ENCODE data around the gene ROBO1. TPM values are rescaled to one million over a fixed set of nuclear protein-coding genes. Genes with fewer than 3 reads are reported as not detected.

Gene ROBO1
- total and polyA plus RNA-seq, 2 experiments from 2014 or later = 29.3 to 171 TPM

- H3K4me1 ChIP-seq (ENCODE audit: low read depth) = no peaks in the 10 kb centered on the region
- no peaks in the 10 kb centered on the region for H3K27me3 ChIP-seq
- no peak overlapping the region for H3K4me3 ChIP-seq
- no peak for TF ChIP-seq CTCF (IDR thresholded peaks at IDR 0.05; ENCODE audit: low read depth, low read length)
- H3K36me3 ChIP-seq = no peaks in the 10 kb centered on the region
- no peak for DNase-seq (ENCODE audit: low read depth in 1 of 2, low spot score in 1 of 2)
- H3K27ac ChIP-seq = no peak overlapping the region
- no peaks in the 10 kb centered on the region for H3K9me3 ChIP-seq (ENCODE audit: low read depth)
Measured at GRCh38 chr3:78831446-78831972, 936.3 kb downstream of the ROBO1 start.

DNA sequence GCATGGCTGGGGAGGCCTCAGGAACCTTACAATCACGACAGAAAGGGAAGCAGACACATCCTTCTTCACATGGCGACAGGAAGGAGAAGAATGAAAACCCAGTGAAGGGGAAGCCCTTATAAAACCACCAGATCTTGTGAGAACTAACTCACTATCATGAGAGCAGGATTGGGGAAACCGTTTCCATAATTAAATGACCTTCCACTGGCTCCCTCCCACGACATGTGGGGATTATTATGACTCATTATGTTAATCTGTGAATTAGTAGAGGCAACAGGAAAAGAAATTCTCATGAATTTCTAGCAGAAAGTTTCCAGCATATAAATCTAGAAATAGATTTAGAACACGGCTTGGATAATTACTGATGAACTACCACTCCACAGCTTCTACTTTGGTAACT is 937.3 kb downstream of the ROBO1 start:
- Histone ChIP-seq H3K27ac (no peak overlapping the region), H3K9me3 (ENCODE audit: low read depth) (no peaks in the 10 kb centered on the region), H3K27me3 (no peaks in the 10 kb centered on the region), H3K4me3 (no peak overlapping the region), H3K36me3 (no peaks in the 10 kb centered on the region), H3K4me1 (ENCODE audit: low read depth) (no peaks in the 10 kb centered on the region)
- DNase-seq (ENCODE audit: low read depth in 1 of 2, low spot score in 1 of 2) = no peak
- TF ChIP-seq CTCF (IDR thresholded peaks at IDR 0.05; ENCODE audit: low read depth, low read length) = no peak

GRCh38 chr3:78827618-78828017 is 940.2 kb downstream of the ROBO1 start:
- Histone ChIP-seq H3K27me3 (no peaks in the 10 kb centered on the region), H3K4me3 (no peak overlapping the region), H3K36me3 (no peaks in the 10 kb centered on the region), H3K27ac (no peak overlapping the region), H3K4me1 (ENCODE audit: low read depth) (no peaks in the 10 kb centered on the region), H3K9me3 (ENCODE audit: low read depth) (no peaks in the 10 kb centered on the region)
- no peak for DNase-seq (ENCODE audit: low read depth in 1 of 2, low spot score in 1 of 2)
- TF ChIP-seq CTCF (IDR thresholded peaks at IDR 0.05; ENCODE audit: low read depth, low read length) = no peak

DNA sequence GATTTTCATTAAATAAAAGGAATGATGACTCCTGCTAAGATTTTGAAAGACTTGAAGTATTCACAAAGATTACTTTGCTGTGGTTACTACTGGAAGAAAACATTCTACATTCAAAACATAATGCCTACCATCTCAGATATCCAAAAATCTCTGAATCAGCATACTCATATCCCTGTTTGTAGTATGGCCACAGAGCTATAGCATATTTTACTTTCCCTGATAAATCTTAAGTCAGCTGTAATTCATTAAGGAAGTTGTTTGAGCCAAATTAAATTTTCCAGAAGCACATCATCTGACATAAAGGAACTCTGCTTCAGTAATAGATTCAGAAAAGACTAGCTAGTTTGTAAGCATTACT is 942.0 kb downstream of the ROBO1 start:
- no peaks in the 10 kb centered on the region for H3K4me1 ChIP-seq (ENCODE audit: low read depth)
- no peaks in the 10 kb centered on the region for H3K36me3 ChIP-seq
- no peaks in the 10 kb centered on the region for H3K9me3 ChIP-seq (ENCODE audit: low read depth)
- peak in 1 of 2 donors; percentile 15 for DNase-seq (ENCODE audit: low read depth in 1 of 2, low spot score in 1 of 2)
- H3K27me3 ChIP-seq = no peaks in the 10 kb centered on the region
- H3K27ac ChIP-seq = no peak overlapping the region
- H3K4me3 ChIP-seq = no peak overlapping the region
- TF ChIP-seq CTCF (IDR thresholded peaks at IDR 0.05; ENCODE audit: low read depth, low read length) = no peak

- Histone ChIP-seq H3K9me3 (ENCODE audit: low read depth) (no peaks in the 10 kb centered on the region), H3K4me1 (ENCODE audit: low read depth) (no peaks in the 10 kb centered on the region), H3K4me3 (no peak overlapping the region), H3K36me3 (no peaks in the 10 kb centered on the region), H3K27me3 (no peaks in the 10 kb centered on the region), H3K27ac (no peak overlapping the region)
- peak in 1 of 2 donors; percentile 12 for DNase-seq (ENCODE audit: low read depth in 1 of 2, low spot score in 1 of 2)
- no peak for TF ChIP-seq CTCF (IDR thresholded peaks at IDR 0.05; ENCODE audit: low read depth, low read length)
Measured at GRCh38 chr3:78825118-78825857, 942.5 kb downstream of the ROBO1 start.

Data from cardiac muscle cell (in vitro differentiated cells and primary cell).